ENCODE data around the gene LMBR1. TPM values are rescaled to one million over a fixed set of nuclear protein-coding genes. Genes with fewer than 3 reads are reported as not detected.

LMBR1 gene
- total and polyA plus RNA-seq, 2 of the 4 experiments (the other 2 are of a cell fraction): 11.9 to 19.9 TPM

GRCh38 chr7:156777364-156778069 lies 115.5 kb downstream of the LMBR1 start:
- Histone ChIP-seq H2BK5ac (ENCODE audit: low read depth, low read length, poor library complexity, severe bottlenecking) (no peak overlapping the region), H3K23ac (ENCODE audit: low read depth, low read length) (no peak overlapping the region), H3K27ac (ENCODE audit: insufficient read depth, low read length) (no peak overlapping the region), H2BK120ac (ENCODE audit: low read depth, low read length) (no peak overlapping the region), H2AK9ac (replicated peaks; ENCODE audit: low read depth, low read length, poor library complexity) (no peak overlapping the region), H4K91ac (ENCODE audit: insufficient read depth, low read depth, low read length) (no peak overlapping the region), H3K79me1 (ENCODE audit: low read depth in 1 of 2, low read length in 2 of 2) (no peaks in the 10 kb centered on the region), H3K4me3 (ENCODE audit: insufficient read depth, low read depth, low read length) (no peak overlapping the region), H3K9ac (ENCODE audit: low read depth, low read length) (no peak overlapping the region), H2AFZ (replicated peaks; ENCODE audit: low read length, poor library complexity) (no peak overlapping the region), H3K18ac (ENCODE audit: low read depth, low read length) (no peak overlapping the region), H3K4ac (ENCODE audit: low read depth, low read length) (no peak overlapping the region), H4K8ac (ENCODE audit: low read depth in 2 of 2, low read length in 2 of 2) (no peak overlapping the region), H4K5ac (ENCODE audit: low read depth, low read length) (no peak overlapping the region), H2AK5ac (ENCODE audit: low read depth, low read length) (no peak overlapping the region), H3K56ac (ENCODE audit: extremely low read depth, insufficient read depth, low read length) (no peak overlapping the region), H3K4me1 (ENCODE audit: control insufficient read depth, insufficient read depth, low read length) (no peaks in the 10 kb centered on the region), H3K9me3 (ENCODE audit: control insufficient read depth, insufficient read depth, low read length) (no peaks in the 10 kb centered on the region), H2BK15ac (ENCODE audit: low read depth, low read length) (no peak overlapping the region), H4K20me1 (ENCODE audit: insufficient read depth, low read length) (no peaks in the 10 kb centered on the region), H2BK20ac (ENCODE audit: low read depth, low read length) (no peak overlapping the region), H3K14ac (replicated peaks; ENCODE audit: low read depth, low read length) (no peak overlapping the region), H3K27me3 (ENCODE audit: control insufficient read depth, insufficient read depth, low read length) (no peaks in the 10 kb centered on the region), H3K4me2 (ENCODE audit: low read depth, low read length) (no peak overlapping the region), H3K36me3 (ENCODE audit: control insufficient read depth, insufficient read depth, low read length) (no peaks in the 10 kb centered on the region), H3K9me1 (ENCODE audit: insufficient read depth, low read length) (no peaks in the 10 kb centered on the region)
- in situ Hi-C loops (cut with MboI; ENCODE audit: low sequenced_read_pairs) (no loop called here), intact Hi-C loops (cut with micrococcal nuclease) (no loop called here), dilution Hi-C loops (cut with HindIII; ENCODE audit: low sequenced_read_pairs, unreplicated experiment) (no loop called here)
- DNase-seq (peak; percentile 22), ATAC-seq (ENCODE audit: low read depth) (no peak)
- WGBS, 2 experiments (ENCODE audit: extremely low coverage in 2 of 2, insufficient read length in 1 of 2): 100% methylated on average over 2 of the region's 5 CpGs; no CpG with 5 or more reads in 1 of the 2 experiments
- no TSS peak for BruUV-seq (replicated peaks)
- POLR2A ChIA-PET (ENCODE audit: unreplicated experiment): no interaction called here
- TF ChIP-seq BHLHE40 (IDR thresholded peaks at IDR 0.05; ENCODE audit: low read depth, low read length) (no peak), NFE2L2 (IDR thresholded peaks at IDR 0.05; ENCODE audit: low read depth, low read length) (no peak), POLR2A (IDR thresholded peaks at IDR 0.05; ENCODE audit: low read depth, low read length) (no peak), FOS (IDR thresholded peaks at IDR 0.05; ENCODE audit: low read depth, low read length) (no peak)
- CTCF ChIA-PET: interaction anchor here (0.5 to 1.6 kb wide), 2 partner anchors 26 to 1622 kb away, joined by 4 to 6 read pairs; no protein-coding TSS in a partner anchor

Data from IMR-90 (cell line).